WERI-Rb-1 (cell line): ENCODE data around the gene PEX26.
"Not testable (repeated sequence)": the region's sequence is repeated elsewhere in the genome, so short reads cannot be mapped to it uniquely, and the experiment has no call there.

Experiments used
- DNase-seq: peaks from one replicate; pipeline ENCODE4 v3.0.0-alpha.2; 2020
- H3K27ac ChIP-seq: fragments of 250-450 bp; sonication (Bioruptor Pico); 2 replicates; pipeline ENCODE4 v1.5.1; 2020; ENCODE audit warnings: mild to moderate bottlenecking, moderate library complexity
- H3K27me3 ChIP-seq: fragments of 250-450 bp; sonication (Bioruptor Pico); 2 replicates; pipeline ENCODE4 v1.5.1; 2021; ENCODE audit warnings: mild to moderate bottlenecking, low read depth, moderate library complexity; ENCODE audit not compliant: insufficient read depth, severe bottlenecking
- H3K36me3 ChIP-seq: fragments of 250-450 bp; sonication (Bioruptor Pico); 2 replicates; pipeline ENCODE4 v1.5.1; 2020; ENCODE audit warnings: mild to moderate bottlenecking, moderate library complexity
- H3K4me3 ChIP-seq: 2 replicates; pipeline ENCODE4 v1.5.1; 2011; ENCODE audit warnings: low read depth, mild to moderate bottlenecking, control low read depth, low read length
- H3K9me3 ChIP-seq: fragments of 250-450 bp; sonication (Bioruptor Pico); 2 replicates; pipeline ENCODE4 v1.5.1; 2021; ENCODE audit warnings: mild to moderate bottlenecking, moderate library complexity; ENCODE audit not compliant: severe bottlenecking
- TF ChIP-seq, protein P1 (sequence below): IDR thresholded peaks from 2 replicates; pipeline ENCODE4 v1.5.1; 2011; ENCODE audit warnings: low read depth, mild to moderate bottlenecking, control low read depth, inconsistent platforms, low read length

The PEX26 gene

DNA sequence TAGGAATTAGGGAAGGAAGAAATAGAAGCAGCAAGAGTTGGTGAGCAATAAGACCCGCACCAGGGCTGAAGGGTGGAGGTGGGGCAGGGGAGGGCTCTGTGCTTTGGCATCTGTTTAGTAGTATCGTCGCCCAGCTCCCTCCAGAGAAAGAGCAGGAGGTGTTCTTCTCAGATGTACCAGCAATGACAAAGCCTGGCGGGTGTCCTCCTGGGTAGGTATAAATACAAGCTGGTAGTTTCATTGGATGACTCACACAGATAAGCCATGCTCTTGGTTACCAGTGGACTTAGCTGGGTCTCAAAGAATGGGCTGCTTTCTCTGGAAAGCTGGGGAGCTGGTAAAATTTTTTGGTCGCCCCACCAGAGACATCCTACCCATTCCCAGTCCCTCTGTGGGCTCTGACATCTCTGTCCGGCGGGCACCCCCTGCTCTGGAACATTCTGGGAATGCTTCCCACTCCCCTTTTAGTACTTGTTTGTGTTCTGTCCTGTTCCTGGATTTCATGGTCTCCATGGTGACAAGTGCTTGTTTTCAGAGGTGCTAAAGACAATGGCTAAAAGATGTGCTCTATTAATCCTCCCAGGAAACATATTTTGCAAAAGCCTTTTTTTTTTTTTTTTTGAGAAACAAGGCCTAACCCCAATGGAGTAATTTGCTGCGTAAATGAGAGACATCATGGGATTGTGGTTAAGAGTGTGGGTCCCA is 17.5 kb downstream of the PEX26 start:
- H3K27me3 ChIP-seq = no peaks in the 10 kb centered on the region
- DNase-seq = no peak
- TF ChIP-seq, protein P1, sequence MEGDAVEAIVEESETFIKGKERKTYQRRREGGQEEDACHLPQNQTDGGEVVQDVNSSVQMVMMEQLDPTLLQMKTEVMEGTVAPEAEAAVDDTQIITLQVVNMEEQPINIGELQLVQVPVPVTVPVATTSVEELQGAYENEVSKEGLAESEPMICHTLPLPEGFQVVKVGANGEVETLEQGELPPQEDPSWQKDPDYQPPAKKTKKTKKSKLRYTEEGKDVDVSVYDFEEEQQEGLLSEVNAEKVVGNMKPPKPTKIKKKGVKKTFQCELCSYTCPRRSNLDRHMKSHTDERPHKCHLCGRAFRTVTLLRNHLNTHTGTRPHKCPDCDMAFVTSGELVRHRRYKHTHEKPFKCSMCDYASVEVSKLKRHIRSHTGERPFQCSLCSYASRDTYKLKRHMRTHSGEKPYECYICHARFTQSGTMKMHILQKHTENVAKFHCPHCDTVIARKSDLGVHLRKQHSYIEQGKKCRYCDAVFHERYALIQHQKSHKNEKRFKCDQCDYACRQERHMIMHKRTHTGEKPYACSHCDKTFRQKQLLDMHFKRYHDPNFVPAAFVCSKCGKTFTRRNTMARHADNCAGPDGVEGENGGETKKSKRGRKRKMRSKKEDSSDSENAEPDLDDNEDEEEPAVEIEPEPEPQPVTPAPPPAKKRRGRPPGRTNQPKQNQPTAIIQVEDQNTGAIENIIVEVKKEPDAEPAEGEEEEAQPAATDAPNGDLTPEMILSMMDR = no peak
- H3K27ac ChIP-seq = no peak overlapping the region
- H3K4me3 ChIP-seq = no peak overlapping the region
- H3K9me3 ChIP-seq = no peaks in the 10 kb centered on the region
- H3K36me3 ChIP-seq = no peaks in the 10 kb centered on the region; the same call in 1 of the 2 replicates

DNA sequence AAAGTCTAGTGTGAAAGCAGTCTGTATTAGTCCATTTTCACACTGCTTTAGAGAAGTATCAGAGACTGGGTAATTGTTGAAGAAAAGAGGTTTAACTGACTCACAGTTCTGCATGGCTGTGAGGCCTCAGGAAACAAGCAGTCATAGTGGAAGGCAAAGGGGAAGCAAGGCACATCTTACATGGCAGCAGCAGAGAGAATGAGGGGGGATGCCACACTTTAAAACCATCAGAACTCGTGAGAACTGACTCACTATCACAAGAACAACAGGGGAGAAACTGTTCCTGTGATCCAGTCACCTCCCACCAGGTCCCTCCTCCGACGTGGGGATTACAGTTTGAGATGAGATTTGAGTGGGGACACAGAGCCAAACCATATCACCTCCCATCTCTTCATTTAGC is 19.0 kb downstream of the PEX26 start:
- no peaks in the 10 kb centered on the region for H3K27me3 ChIP-seq
- H3K4me3 ChIP-seq = no peak overlapping the region
- no peaks in the 10 kb centered on the region; the same call in 1 of the 2 replicates for H3K36me3 ChIP-seq
- no peak overlapping the region for H3K27ac ChIP-seq
- TF ChIP-seq, protein P1 = no peak
- DNase-seq = no peak
- H3K9me3 ChIP-seq = no peaks in the 10 kb centered on the region

DNA sequence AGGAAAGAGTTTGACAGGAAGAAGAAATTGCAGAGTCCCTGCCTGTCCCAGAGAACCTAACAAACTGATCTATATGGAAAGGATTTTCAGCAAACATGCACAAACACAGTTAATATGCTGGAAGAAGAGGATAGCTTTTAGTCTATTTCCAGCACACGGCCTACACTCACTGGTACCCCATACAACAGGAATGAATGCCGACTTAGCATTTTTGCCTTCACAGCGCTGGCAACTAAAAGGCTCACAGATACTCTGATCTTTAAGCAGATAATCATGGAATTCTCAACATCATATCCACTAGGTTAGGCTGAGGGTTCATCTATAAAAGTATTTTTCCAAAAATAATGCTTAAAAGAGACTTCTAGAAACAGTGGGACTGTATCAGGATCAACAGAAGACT is 23.0 kb downstream of the PEX26 start:
- Histone ChIP-seq H3K9me3 (no peaks in the 10 kb centered on the region), H3K4me3 (no peak overlapping the region), H3K36me3 (no peaks in the 10 kb centered on the region), H3K27me3 (no peaks in the 10 kb centered on the region), H3K27ac (no peak overlapping the region)
- TF ChIP-seq, protein P1 = no peak
- DNase-seq = no peak

DNA sequence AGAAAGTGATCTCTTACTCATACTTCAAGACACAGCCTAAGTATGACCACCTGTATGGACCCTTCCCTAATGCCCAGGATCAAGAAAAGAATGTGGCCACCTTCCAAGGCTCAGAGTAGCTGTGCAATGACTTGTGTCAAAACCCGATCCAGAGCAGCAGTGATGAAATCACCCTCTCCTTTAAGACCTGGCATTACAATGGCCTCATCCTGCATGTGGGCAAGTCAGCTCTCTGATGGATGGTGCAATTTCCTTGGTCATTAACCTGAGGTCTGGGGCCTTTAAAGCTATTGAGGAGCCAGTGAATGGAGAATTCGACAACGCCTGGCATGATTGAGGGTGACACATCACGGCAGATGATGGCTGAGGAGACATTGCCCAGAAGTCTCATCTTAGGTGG is 23.7 kb downstream of the PEX26 start:
- Histone ChIP-seq H3K9me3 (no peaks in the 10 kb centered on the region), H3K4me3 (no peak overlapping the region), H3K27me3 (no peaks in the 10 kb centered on the region), H3K36me3 (no peaks in the 10 kb centered on the region), H3K27ac (no peak overlapping the region)
- DNase-seq = no peak
- TF ChIP-seq, protein P1 = no peak

DNA sequence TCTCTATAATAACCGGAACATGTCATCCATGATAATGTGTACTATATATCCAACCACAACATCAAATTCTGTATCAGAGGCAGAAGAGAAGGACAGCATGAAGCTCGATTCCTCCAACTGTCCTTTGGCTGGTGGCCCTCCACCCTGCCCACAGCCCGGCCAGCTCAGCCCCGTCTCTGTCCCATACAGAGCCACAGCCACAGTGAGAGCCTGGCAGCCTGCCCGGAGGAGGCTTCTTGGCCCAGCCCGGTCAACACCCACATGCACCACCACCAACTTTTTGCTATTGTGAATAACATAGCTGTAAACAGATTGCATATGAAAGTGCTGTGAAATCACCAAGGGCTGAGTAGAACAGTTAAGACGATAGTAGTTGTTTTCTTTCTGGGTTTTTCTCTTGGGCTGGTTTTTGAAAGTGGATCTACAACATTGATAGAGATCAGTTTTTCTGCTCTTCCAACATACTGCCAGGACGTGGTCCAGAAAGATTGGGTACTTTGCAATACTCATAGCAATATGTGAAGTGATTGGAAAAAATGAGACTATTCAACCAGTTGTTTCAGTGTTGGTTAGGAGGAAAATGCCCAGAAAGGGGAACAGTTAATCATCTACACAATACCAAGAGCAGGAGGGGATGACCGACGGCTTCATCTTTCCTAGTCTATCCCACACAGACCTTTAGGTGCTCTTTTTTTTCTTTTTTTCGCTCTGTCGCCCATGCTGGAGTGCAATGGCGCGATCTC is 25.9 kb downstream of the PEX26 start:
- Histone ChIP-seq H3K27ac (no peak overlapping the region), H3K36me3 (no peaks in the 10 kb centered on the region), H3K27me3 (no peaks in the 10 kb centered on the region), H3K9me3 (no peaks in the 10 kb centered on the region), H3K4me3 (no peak overlapping the region)
- TF ChIP-seq, protein P1 = no peak
- no peak for DNase-seq

DNA sequence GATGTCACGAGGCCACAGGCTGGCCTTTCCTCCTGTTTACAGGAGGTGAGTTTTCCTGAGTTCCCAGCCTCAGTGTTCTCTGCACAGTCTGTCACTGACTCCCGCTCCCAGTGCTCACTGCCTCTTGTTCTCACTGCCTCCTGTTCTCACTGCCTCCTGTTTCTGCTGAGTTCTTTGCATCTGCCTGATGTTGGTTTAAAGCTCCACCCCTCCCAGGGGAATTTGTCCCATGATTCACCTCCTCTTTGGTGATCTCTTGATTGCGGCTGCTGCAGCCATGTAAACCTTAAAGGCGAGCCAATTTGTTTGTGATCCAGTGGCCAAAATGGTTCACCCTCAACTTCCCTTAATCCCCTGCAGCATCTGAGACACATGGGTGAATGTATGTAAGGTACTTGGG is 26.8 kb downstream of the PEX26 start:
- no peaks in the 10 kb centered on the region for H3K9me3 ChIP-seq
- no peaks in the 10 kb centered on the region for H3K36me3 ChIP-seq
- no peak overlapping the region for H3K4me3 ChIP-seq
- H3K27me3 ChIP-seq = no peaks in the 10 kb centered on the region
- no peak overlapping the region for H3K27ac ChIP-seq
- DNase-seq = no peak
- TF ChIP-seq, protein P1 = no peak

DNA sequence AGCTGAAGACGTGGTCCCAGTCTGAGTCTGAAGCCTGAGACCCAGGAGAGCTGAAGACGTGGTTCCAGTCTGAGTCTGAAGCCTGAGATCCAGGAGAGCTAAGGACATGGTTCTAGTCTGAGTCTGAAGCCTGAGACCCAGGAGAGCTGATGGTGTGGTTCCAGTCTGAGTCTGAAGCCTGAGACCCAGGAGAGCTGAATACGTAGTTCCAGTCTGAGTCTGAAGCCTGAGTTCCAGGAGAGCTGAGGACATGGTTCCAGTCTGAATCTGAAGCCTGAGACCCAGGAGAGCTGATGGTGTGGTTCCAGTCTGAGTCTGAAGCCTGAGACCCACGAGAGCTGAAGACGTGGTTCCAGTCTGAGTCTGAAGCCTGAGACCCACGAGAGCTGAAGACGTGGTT is 28.2 kb downstream of the PEX26 start:
- H3K27me3 ChIP-seq, H3K4me3 ChIP-seq, DNase-seq: not testable (repeated sequence)

DNA sequence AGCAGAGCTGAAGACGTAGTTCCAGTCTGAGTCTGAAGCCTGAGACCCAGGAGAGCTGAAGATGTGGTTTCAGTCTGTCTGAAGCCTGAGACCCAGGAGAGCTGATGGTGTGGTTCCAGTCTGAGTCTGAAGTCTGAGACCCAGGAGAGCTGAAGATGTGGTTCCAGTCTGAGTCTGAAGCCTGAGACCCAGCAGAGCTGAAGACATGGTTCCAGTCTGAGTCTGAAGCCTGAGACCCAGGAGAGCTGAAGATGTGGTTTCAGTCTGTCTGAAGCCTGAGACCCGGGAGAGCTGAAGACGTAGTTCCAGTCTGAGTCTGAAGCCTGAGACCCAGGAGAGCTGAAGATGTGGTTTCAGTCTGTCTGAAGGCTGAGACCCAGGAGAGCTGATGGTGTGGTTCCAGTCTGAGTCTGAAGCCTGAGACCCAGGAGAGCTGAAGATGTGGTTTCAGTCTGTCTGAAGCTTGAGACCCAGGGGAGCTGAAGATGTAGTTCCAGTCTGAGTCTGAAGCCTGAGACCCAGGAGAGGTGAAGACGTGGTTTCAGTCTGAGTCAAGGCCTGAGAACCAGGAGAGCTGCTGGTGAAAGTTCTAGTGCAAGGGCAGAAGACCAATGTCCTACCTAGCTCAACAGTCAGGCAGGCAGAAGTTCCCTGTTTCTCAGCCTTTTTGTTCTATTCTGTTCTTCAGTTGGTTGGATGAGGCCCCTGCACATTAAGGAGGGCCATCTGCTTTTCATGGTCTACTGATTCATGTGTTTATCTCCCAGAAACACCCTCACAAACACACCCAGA is 29.0 kb downstream of the PEX26 start:
- not testable (repeated sequence) for H3K36me3 ChIP-seq, H3K27ac ChIP-seq, H3K9me3 ChIP-seq, H3K27me3 ChIP-seq, DNase-seq, H3K4me3 ChIP-seq

More for the DNA sequence above, 28.2 kb downstream of the PEX26 start:
- H3K27ac ChIP-seq, H3K9me3 ChIP-seq, H3K36me3 ChIP-seq: not testable (repeated sequence)
